Sigmoid colon (tissue), 7 donors: Measurements from ENCODE around the gene MMADHC. TPM values are rescaled to one million over a fixed set of nuclear protein-coding genes. Genes with fewer than 3 reads are reported as not detected.

Experiments
- DNase-seq: peaks from one replicate; pipeline ENCODE4 v3.0.0-alpha.2; 2019
- H3K27ac ChIP-seq, 4 donors: fragments of 200-600 bp; sonication (generic); one replicate each; pipeline ENCODE4 v1.5.1; 2016 to 2019; ENCODE audit warnings: mild to moderate bottlenecking in 1 of 4
- H3K27me3 ChIP-seq, 3 donors: fragments of 200-600 bp; sonication (generic); one replicate each; pipeline ENCODE4 v1.5.1; 2019; ENCODE audit warnings: mild to moderate bottlenecking in 1 of 3
- H3K36me3 ChIP-seq, 4 donors: fragments of 200-600 bp; sonication (generic); one replicate each; pipeline ENCODE4 v1.5.1; 2016 to 2019
- H3K4me1 ChIP-seq, 4 donors: fragments of 200-600 bp; sonication (generic); one replicate each; pipeline ENCODE4 v1.5.1; 2017 to 2019
- H3K4me3 ChIP-seq, 4 donors: fragments of 200-600 bp; sonication (generic); one replicate each; pipeline ENCODE4 v1.5.1; 2017 to 2019; ENCODE audit warnings: mild to moderate bottlenecking in 2 of 4, moderate library complexity in 1 of 4
- H3K9me3 ChIP-seq, 4 donors: fragments of 200-600 bp in 3 of 4; sonication (generic) in 3 of 4; one replicate each; pipeline versions ENCODE4 v1.5.1 to v1.6.1; 2013 to 2019
- EP300 ChIP-seq, 4 donors: sonication (generic); formaldehyde crosslinking; IDR thresholded peaks; one replicate each; pipeline ENCODE4 v1.6.1; 2017; ENCODE audit warnings: antibody characterized with exemption in 4 of 4
- POLR2A ChIP-seq, 2 donors: fragments of 450-650 bp; IDR thresholded peaks; one replicate each; pipeline ENCODE4 v1.6.1; 2016; ENCODE audit warnings: antibody characterized with exemption in 2 of 2, mild to moderate bottlenecking in 2 of 2, moderate library complexity in 2 of 2
- POLR2AphosphoS5 ChIP-seq, 4 donors: sonication (generic); formaldehyde crosslinking; IDR thresholded peaks; one replicate each; pipeline ENCODE4 v1.6.1; 2017; ENCODE audit warnings: antibody characterized with exemption in 4 of 4
- WGBS, 2 donors: extraction: QIAGEN DNeasy Blood & Tissue Kit; methylation state at CpG; one replicate each; pipeline ENCODE4 v1.1.7; 2013; 5-methylcytosine and 5-hydroxymethylcytosine counted together
- intact Hi-C: fragments of 100-400 bp; cut with DNase I; formaldehyde crosslinking; loops from one replicate; pipeline ENCODE4 v1.15.1; 2023
- polyA plus RNA-seq, 3 donors: library from polyadenylated mRNA; stranded (reverse); fragments of 200-250 nt; gene quantifications; one replicate each; pipeline ENCODE4 v1.2.3, GENCODE V29; 2013
- total RNA-seq, 4 donors: library from RNA; depleted of rRNA; stranded (reverse); fragments of >200 nt; gene quantifications; one replicate each; pipeline ENCODE4 v1.1.0, GENCODE V29; 2016
- TF ChIP-seq, protein P1 (sequence below), 4 experiments: fragments of 450-650 bp in 3 of 4; fragments of 200-600 bp in 1 of 4; IDR thresholded peaks; one replicate each; pipeline ENCODE4 v1.5.1; 2016 to 2019; ENCODE audit warnings: antibody characterized with exemption in 4 of 4, mild to moderate bottlenecking in 3 of 4, moderate library complexity in 2 of 4
- donor health status: healthy with polysubstance abuse.
- donor health status: Bipolar disorder and iron deficiency.
- donor health status: healthy.

Gene MMADHC
- total and polyA plus RNA-seq, 7 donors = 71.6 to 175 (median 127) TPM

DNA sequence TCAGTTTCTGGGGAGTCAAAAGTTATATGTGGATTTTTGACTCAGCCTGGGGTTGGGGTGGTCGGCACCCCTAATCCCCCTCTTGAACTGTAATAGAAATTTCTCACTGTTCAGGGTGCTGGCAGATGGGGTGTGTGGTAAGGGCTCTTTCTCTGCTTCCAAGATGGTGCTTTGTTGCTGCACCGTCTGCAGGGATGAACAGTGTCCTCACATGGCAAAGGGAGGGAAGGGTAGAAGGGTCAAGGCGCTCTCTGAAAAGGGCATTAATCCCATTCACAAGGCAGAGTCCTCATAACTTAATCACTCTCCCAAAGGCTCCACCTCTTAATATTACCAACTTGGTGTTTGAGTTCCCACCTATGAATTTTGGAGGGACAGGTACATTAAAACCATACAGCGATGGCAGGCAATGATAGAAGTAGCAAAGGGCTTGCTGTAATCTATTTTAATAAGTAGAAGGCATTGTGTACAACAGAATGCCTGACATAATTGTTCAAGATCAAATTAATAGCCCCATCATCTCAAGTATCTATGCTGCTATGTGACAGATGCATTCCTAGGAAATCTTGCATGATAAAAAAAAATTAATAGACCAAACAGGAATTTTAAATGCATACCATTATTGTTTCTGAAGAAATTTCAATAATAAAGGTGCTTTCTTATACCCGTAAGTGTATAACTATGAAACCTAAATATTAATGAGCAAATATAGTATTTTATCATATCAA lies 28.1 kb downstream of the MMADHC start:
- DNase-seq = no peak
- Histone ChIP-seq H3K27me3 (no peaks in the 10 kb centered on the region), H3K9me3 (no peaks in the 10 kb centered on the region), H3K36me3 (no peaks in the 10 kb centered on the region), H3K27ac (no peak overlapping the region), H3K4me3 (no peak overlapping the region), H3K4me1 (peaks cover 0 to 5% (median 2%) of the 10 kb centered on the region in 4 donors)
- intact Hi-C loops = loop anchor here (10.0 kb wide), 1 partner anchor 225 kb away; the partner anchor contains the start of gene LYPD6
- TF ChIP-seq, protein P1, sequence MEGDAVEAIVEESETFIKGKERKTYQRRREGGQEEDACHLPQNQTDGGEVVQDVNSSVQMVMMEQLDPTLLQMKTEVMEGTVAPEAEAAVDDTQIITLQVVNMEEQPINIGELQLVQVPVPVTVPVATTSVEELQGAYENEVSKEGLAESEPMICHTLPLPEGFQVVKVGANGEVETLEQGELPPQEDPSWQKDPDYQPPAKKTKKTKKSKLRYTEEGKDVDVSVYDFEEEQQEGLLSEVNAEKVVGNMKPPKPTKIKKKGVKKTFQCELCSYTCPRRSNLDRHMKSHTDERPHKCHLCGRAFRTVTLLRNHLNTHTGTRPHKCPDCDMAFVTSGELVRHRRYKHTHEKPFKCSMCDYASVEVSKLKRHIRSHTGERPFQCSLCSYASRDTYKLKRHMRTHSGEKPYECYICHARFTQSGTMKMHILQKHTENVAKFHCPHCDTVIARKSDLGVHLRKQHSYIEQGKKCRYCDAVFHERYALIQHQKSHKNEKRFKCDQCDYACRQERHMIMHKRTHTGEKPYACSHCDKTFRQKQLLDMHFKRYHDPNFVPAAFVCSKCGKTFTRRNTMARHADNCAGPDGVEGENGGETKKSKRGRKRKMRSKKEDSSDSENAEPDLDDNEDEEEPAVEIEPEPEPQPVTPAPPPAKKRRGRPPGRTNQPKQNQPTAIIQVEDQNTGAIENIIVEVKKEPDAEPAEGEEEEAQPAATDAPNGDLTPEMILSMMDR (IDR thresholded peaks at IDR 0.05) = no peak
- TF ChIP-seq POLR2AphosphoS5 (IDR thresholded peaks at IDR 0.05) (no peak), EP300 (IDR thresholded peaks at IDR 0.05) (no peak)
- WGBS, 2 donors = 91 to 93% methylated on average over 5 of the region's 5 CpGs

DNA sequence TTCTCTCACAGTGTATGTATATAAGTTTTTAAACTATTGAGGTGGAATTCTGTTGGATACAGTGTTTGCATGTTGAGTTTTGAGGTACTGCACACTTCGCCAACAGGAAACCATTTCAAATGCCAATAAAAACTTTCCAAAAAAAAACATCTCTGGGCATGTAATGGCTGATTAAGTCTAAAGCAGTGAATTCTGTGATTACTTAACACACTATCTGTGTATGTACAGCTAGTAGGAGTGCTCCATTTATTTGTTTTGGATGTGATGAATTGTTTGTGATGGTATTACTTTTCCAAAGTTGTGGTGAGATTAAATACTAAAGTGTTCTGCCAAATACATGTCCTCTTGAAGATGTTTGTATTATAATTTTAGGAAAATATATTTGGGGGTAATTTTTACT lies 31.1 kb downstream of the MMADHC start:
- Histone ChIP-seq H3K4me1 (peaks cover 0 to 4% (median 0%) of the 10 kb centered on the region in 4 donors), H3K27ac (no peak overlapping the region), H3K36me3 (no peaks in the 10 kb centered on the region), H3K9me3 (no peaks in the 10 kb centered on the region), H3K27me3 (no peaks in the 10 kb centered on the region), H3K4me3 (no peak overlapping the region)
- WGBS, 2 donors = 73 to 79% methylated on average over 1 of the region's 1 CpG
- TF ChIP-seq POLR2AphosphoS5 (IDR thresholded peaks at IDR 0.05) = no peak
- no peak for TF ChIP-seq POLR2A (IDR thresholded peaks at IDR 0.05)
- no peak for TF ChIP-seq EP300 (IDR thresholded peaks at IDR 0.05)
- TF ChIP-seq, protein P1 (IDR thresholded peaks at IDR 0.05) = no peak
- intact Hi-C loops = no loop called here
- DNase-seq = no peak

DNA sequence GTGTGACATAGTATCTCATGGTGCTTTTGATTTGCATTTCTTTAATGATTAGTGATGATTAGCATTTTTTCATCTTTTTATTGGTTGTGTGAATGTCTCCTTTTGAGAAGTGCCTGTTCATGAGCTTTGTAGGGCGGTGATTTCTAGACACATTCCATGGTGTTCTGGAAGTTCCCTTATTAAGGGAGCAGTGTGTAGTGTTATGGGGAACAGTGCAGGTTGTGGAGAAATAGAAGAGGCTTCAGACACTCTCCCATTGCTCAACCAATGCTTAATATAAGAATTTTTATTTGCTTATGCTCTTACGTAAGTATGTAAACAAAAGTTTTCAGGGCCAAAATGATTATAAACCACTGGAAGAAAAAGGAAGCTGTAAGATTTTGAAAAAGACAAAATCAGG lies 34.7 kb downstream of the MMADHC start:
- no peak for DNase-seq
- TF ChIP-seq POLR2A (IDR thresholded peaks at IDR 0.05) (no peak), POLR2AphosphoS5 (IDR thresholded peaks at IDR 0.05) (no peak), EP300 (IDR thresholded peaks at IDR 0.05) (no peak)
- TF ChIP-seq, protein P1 (IDR thresholded peaks at IDR 0.05) = no peak
- intact Hi-C loops = no loop called here
- H3K27me3 ChIP-seq = no peaks in the 10 kb centered on the region
- H3K9me3 ChIP-seq = peaks cover 0 to 4% (median 0%) of the 10 kb centered on the region in 4 donors
- WGBS, 2 donors = 58 to 75% methylated on average over 2 of the region's 2 CpGs
- H3K4me1 ChIP-seq = no peaks in the 10 kb centered on the region
- H3K27ac ChIP-seq = no peak overlapping the region
- no peaks in the 10 kb centered on the region for H3K36me3 ChIP-seq
- H3K4me3 ChIP-seq = no peak overlapping the region

DNA sequence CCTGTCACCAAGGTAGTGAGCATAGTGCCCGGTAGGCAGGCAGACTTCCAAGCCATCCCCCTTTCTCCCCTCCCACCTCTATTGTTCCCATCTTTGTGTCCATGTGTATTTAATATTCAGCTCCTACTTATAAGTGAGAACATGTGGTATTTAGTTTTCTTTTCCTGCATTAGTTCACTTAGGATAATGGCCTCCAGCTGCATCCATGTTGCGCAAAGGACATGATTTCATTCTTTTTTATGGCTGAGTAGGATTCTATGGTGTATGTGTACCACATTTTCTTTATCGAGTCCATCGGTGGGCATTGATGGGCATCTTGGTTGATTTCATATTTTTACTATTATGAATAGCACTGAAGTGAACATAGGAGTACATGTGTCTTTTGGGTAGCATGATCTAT lies 35.3 kb downstream of the MMADHC start:
- Histone ChIP-seq H3K9me3 (peaks cover 0 to 4% (median 0%) of the 10 kb centered on the region in 4 donors), H3K4me3 (no peak overlapping the region), H3K36me3 (no peaks in the 10 kb centered on the region), H3K27ac (no peak overlapping the region), H3K27me3 (no peaks in the 10 kb centered on the region), H3K4me1 (no peaks in the 10 kb centered on the region)
- 96 to 97% methylated on average over 4 of the region's 4 CpGs for WGBS, 2 donors
- DNase-seq = no peak
- intact Hi-C loops = no loop called here
- TF ChIP-seq, protein P1 (IDR thresholded peaks at IDR 0.05) = no peak
- TF ChIP-seq POLR2AphosphoS5 (IDR thresholded peaks at IDR 0.05) (no peak), POLR2A (IDR thresholded peaks at IDR 0.05) (no peak), EP300 (IDR thresholded peaks at IDR 0.05) (no peak)
